ENCODE results near the gene USP36. TPM values are rescaled to one million over a fixed set of nuclear protein-coding genes. Genes with fewer than 3 reads are reported as not detected.

USP36 gene
- total RNA-seq, 4 donors from 2014 or later: 13.2 to 38.9 (median 22.4) TPM

DNA sequence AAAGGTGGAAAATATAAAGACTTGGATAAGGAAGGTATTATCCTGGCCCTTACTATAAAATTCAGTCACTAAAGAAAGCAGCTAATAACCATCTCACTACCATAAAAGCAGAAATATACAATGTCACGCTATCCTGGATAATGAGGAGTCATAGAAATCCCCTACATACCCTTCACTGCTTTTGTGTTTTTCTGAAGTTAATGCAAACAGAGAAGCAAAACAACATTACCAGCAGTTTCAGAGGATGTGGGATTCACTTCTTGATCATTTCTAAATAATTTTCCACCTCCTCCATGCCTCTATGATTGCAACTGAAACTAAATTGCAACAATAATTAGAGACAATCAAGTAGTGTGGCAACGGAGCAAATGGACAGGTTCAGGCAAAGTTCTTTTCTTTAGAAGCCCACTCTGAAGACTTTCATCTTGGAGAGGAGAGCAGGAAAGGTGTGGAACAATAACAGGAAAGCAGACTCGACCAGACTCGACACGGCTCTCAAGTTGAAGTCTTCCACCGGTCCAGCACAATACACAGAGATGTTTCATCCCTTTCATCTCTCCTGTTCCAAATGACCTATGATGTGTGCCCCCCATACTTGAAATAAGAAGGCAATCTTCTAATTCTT, 68.7 kb downstream of the USP36 start:
- 16 to 29% methylated on average over 6 of the region's 6 CpGs for WGBS, 2 donors
- TF ChIP-seq, protein P1, sequence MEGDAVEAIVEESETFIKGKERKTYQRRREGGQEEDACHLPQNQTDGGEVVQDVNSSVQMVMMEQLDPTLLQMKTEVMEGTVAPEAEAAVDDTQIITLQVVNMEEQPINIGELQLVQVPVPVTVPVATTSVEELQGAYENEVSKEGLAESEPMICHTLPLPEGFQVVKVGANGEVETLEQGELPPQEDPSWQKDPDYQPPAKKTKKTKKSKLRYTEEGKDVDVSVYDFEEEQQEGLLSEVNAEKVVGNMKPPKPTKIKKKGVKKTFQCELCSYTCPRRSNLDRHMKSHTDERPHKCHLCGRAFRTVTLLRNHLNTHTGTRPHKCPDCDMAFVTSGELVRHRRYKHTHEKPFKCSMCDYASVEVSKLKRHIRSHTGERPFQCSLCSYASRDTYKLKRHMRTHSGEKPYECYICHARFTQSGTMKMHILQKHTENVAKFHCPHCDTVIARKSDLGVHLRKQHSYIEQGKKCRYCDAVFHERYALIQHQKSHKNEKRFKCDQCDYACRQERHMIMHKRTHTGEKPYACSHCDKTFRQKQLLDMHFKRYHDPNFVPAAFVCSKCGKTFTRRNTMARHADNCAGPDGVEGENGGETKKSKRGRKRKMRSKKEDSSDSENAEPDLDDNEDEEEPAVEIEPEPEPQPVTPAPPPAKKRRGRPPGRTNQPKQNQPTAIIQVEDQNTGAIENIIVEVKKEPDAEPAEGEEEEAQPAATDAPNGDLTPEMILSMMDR (IDR thresholded peaks at IDR 0.05): no peak
- TF ChIP-seq POLR2A (IDR thresholded peaks at IDR 0.05): no peak
- Histone ChIP-seq H3K36me3 (no peaks in the 10 kb centered on the region), H3K27ac (peak overlapping the region; percentile 47 to 89 (median 68)), H3K4me3 (peak overlapping the region in 1 of 4 donors; percentile 1), H3K27me3 (no peaks in the 10 kb centered on the region), H3K9me3 (no peaks in the 10 kb centered on the region), H3K4me1 (peaks cover 39 to 92% (median 52%) of the 10 kb centered on the region in 3 donors)
- intact Hi-C loops (cut with DNase I): no loop called here
- DNase-seq: no peak

DNA sequence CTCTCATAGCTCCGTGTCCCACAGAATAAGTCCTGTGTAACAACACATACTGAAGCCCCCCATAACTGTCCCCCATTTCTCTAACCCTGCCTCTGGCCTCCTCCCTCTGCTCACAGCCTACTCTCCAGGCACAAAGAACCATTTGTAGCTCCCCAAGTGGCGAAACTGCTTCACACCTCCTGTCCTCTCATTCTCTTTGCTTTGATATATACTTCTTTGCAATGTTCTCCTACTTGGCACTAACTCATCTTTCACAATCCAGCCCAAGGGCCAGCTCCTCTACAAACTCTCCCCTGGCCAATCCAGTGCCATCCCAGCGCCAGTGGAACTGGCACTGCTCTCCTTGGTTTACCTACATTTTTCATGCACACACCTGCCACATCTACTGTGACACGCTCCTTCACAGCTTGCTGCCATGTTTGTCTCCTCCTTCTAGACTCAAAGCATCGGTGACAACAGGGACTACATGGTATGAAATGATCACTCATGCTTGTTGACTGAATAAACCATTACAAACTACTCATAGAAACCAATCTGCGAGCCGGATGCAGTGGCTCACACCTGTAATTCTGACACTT, 71.3 kb downstream of the USP36 start:
- WGBS, 2 donors: 68 to 75% methylated on average over 6 to 7 of the region's 7 CpGs
- Histone ChIP-seq H3K9me3 (no peaks in the 10 kb centered on the region), H3K36me3 (no peaks in the 10 kb centered on the region), H3K4me1 (peaks cover 38 to 92% (median 62%) of the 10 kb centered on the region in 3 donors), H3K4me3 (no peak overlapping the region), H3K27me3 (no peaks in the 10 kb centered on the region), H3K27ac (peak overlapping the region in 1 of 4 donors; percentile 38)
- no peak for DNase-seq
- intact Hi-C loops (cut with DNase I): no loop called here
- TF ChIP-seq, protein P1 (IDR thresholded peaks at IDR 0.05): peak in 2 of 6 experiments; percentile 21 to 27
- no peak for TF ChIP-seq POLR2A (IDR thresholded peaks at IDR 0.05)

DNA sequence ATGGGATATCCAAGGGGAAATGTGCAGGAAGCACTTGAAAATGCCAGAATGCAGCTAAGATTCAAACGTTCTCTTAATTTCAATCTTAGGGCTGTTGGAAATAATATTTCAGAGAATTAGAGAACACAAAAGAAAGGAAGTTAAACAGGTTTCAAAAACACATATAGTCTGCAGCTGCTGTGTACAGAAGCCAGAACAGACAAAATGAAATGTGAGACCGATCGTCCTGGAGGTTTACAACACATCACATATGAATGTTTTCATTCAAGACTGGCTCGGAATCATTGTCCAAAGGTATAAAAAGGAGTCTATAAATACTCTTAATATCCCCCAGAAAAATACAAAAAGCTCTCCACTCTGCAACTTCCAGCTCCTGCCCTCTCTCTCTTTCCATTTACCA, 72.8 kb downstream of the USP36 start:
- no peak overlapping the region for H3K4me3 ChIP-seq
- 29 to 46% methylated on average over 4 of the region's 4 CpGs for WGBS, 2 donors
- peaks cover 40 to 88% (median 50%) of the 10 kb centered on the region in 3 donors for H3K4me1 ChIP-seq
- peak overlapping the region in 2 of 4 donors; percentile 62 to 72 for H3K27ac ChIP-seq
- no peak for TF ChIP-seq POLR2A (IDR thresholded peaks at IDR 0.05)
- TF ChIP-seq, protein P1 (IDR thresholded peaks at IDR 0.05): no peak
- H3K36me3 ChIP-seq: no peaks in the 10 kb centered on the region
- H3K27me3 ChIP-seq: no peaks in the 10 kb centered on the region
- no peaks in the 10 kb centered on the region for H3K9me3 ChIP-seq
- intact Hi-C loops (cut with DNase I): no loop called here
- DNase-seq: no peak

DNA sequence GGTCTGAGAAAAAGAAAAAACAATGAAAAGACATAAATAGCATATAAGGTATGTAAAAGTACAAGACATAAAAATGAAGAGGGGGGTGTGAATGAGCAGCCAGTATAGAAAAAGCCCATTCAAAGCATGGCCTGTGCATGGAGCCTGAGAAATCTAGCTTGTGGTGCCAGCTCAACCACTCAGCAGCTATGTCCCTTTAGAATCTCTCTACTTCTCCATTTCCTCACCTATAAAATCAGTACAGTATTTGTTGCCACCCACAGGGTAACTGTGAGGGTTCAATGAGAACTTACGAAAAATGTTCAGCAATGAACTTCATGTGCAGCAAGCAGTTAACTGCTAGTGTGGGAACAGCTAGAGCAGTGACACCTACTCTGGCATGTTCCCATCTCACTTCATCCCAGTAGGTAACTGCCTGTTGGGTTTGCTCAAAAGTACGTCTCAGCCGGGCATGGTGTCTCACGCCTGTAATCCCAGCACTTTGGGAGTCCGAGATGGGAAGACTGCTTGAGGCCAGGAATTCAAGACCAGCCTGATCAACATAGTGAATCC, 73.8 kb downstream of the USP36 start:
- Histone ChIP-seq H3K4me1 (peaks cover 39 to 88% (median 49%) of the 10 kb centered on the region in 3 donors), H3K36me3 (no peaks in the 10 kb centered on the region), H3K27ac (peak overlapping the region; percentile 12 to 72 (median 58)), H3K9me3 (no peaks in the 10 kb centered on the region), H3K4me3 (no peak overlapping the region), H3K27me3 (no peaks in the 10 kb centered on the region)
- 63 to 82% methylated on average over 5 of the region's 5 CpGs for WGBS, 2 donors
- no peak for TF ChIP-seq POLR2A (IDR thresholded peaks at IDR 0.05)
- TF ChIP-seq, protein P1 (IDR thresholded peaks at IDR 0.05): no peak
- intact Hi-C loops (cut with DNase I): no loop called here
- DNase-seq: no peak

DNA sequence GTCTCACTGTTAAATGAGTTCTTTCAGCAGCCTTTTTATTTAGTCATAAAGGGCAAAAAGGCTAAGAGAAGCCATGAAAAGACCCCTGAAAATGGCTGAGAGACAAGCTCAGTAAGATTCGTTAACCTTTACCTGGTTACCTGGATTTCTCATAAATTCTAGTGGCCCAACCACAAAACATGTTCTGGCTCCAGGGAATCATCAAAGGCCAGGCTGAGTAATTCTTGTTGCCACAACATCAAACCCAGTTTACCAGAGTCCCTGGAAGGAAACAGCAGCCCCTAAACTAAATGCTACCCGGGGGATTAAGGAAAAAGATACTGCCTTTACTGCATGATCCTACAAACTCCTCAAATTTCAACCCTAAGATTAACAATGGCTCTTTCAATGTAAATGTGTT, 74.4 kb downstream of the USP36 start:
- 17 to 27% methylated on average over 2 of the region's 2 CpGs for WGBS, 2 donors
- no peak for DNase-seq
- peaks cover 39 to 91% (median 51%) of the 10 kb centered on the region in 3 donors for H3K4me1 ChIP-seq
- H3K4me3 ChIP-seq: no peak overlapping the region
- H3K27me3 ChIP-seq: no peaks in the 10 kb centered on the region
- H3K9me3 ChIP-seq: no peaks in the 10 kb centered on the region
- intact Hi-C loops (cut with DNase I): no loop called here
- H3K27ac ChIP-seq: peak overlapping the region; percentile 55 to 72 (median 60)
- TF ChIP-seq, protein P1 (IDR thresholded peaks at IDR 0.05): no peak
- no peak for TF ChIP-seq POLR2A (IDR thresholded peaks at IDR 0.05)
- H3K36me3 ChIP-seq: no peaks in the 10 kb centered on the region
